Ovary (tissue), 9 donors: ENCODE measurements around the gene NECAB2. TPM values are rescaled to one million over a fixed set of nuclear protein-coding genes. Genes with fewer than 3 reads are reported as not detected.

Source experiments
- DNase-seq, 5 donors: peaks; one replicate each; pipeline ENCODE4 v3.0.0-alpha.2; 2019 to 2020
- H3K27ac ChIP-seq, 2 donors: fragments of 200-600 bp; one replicate each; pipeline versions ENCODE4 v1.5.1 to v1.8.0; 2019 to 2022
- H3K27me3 ChIP-seq: fragments of 200-600 bp; one replicate; pipeline ENCODE4 v1.8.0; 2022
- H3K36me3 ChIP-seq: fragments of 200-600 bp; sonication (generic); one replicate; pipeline ENCODE4 v1.5.1; 2019
- H3K4me1 ChIP-seq: one replicate; pipeline ENCODE4 v1.8.1; 2013; ENCODE audit warnings: mild to moderate bottlenecking, moderate library complexity; ENCODE audit not compliant: insufficient read depth
- H3K4me3 ChIP-seq: fragments of 200-600 bp; sonication (generic); one replicate; pipeline ENCODE4 v1.5.1; 2017
- H3K9me3 ChIP-seq, 2 donors: fragments of 200-600 bp in 1 of 2; sonication (generic) in 1 of 2; one replicate each; pipeline versions ENCODE4 v1.5.1 to v1.8.1; 2013 to 2019; ENCODE audit warnings: mild to moderate bottlenecking in 1 of 2, moderate library complexity in 1 of 2
- EP300 ChIP-seq: sonication (generic); formaldehyde crosslinking; IDR thresholded peaks from one replicate; pipeline ENCODE4 v1.6.1; 2017; ENCODE audit warnings: antibody characterized with exemption
- POLR2A ChIP-seq: fragments of 450-650 bp; IDR thresholded peaks from one replicate; pipeline ENCODE4 v1.6.1; 2017; ENCODE audit warnings: antibody characterized with exemption, mild to moderate bottlenecking, moderate library complexity
- WGBS, 3 donors: extraction: QIAGEN DNeasy Blood & Tissue Kit in 1 of 3; methylation state at CpG; one replicate each; pipeline versions ENCODE4 v1.1.5 to v1.1.7; 2013 to 2017; 5-methylcytosine and 5-hydroxymethylcytosine counted together
- intact Hi-C, 4 donors: fragments of 100-400 bp; cut with DNase I; formaldehyde crosslinking; loops; one replicate each; pipeline versions ENCODE4 v1.11.0 to v1.15.1; 2022 to 2023
- polyA plus RNA-seq, 2 donors: library from polyadenylated mRNA; stranded (reverse); fragments of 200-250 nt in 1 of 2; fragments of 350-450 nt in 1 of 2; fragmentation: Illumina TruSeq in 1 of 2; extraction: RNeasy Lipid Tissue Mini Kit (QIAGEN cat#74804) in 1 of 2; gene quantifications; one replicate each; pipeline ENCODE4 v1.2.3, GENCODE V29; 2013 to 2014
- total RNA-seq, 7 donors: library from RNA; depleted of rRNA in 2 of 7; stranded (reverse); fragments of >200 nt in 2 of 7; fragmentation: NEBNext Ultra II Directional in 3 of 7; extraction: Animal tissue kit (Norgen Biotek cat#: 25700) in 3 of 7; gene quantifications; one replicate each; pipeline versions ENCODE4 v1.1.0 to v1.2.4, GENCODE V29; 2016 to 2023
- TF ChIP-seq, protein P1 (sequence below), 3 donors: fragments of 450-650 bp in 2 of 3; fragments of 200-600 bp in 1 of 3; IDR thresholded peaks; one replicate each; pipeline versions ENCODE4 v1.5.1 to v1.8.0; 2016 to 2022; ENCODE audit warnings: antibody characterized with exemption in 3 of 3, mild to moderate bottlenecking in 1 of 3
- donor health status: DM: no; HTN: no; CAD: no; lungs with moderate emphysema.
- donor health status: DM: no; HTN: no; CAD: no.
- donor health status: Bipolar disorder and iron deficiency.
- donor health status: DM: yes; HTN: yes; CAD: no.
- donor health status: DM: no; HTN: no; CAD: no.
- donor health status: DM: yes; HTN: yes; CAD: no.

The NECAB2 gene
- total and polyA plus RNA-seq, 9 donors: 0.20 to 1.6 (median 0.50) TPM; not detected in 4

DNA sequence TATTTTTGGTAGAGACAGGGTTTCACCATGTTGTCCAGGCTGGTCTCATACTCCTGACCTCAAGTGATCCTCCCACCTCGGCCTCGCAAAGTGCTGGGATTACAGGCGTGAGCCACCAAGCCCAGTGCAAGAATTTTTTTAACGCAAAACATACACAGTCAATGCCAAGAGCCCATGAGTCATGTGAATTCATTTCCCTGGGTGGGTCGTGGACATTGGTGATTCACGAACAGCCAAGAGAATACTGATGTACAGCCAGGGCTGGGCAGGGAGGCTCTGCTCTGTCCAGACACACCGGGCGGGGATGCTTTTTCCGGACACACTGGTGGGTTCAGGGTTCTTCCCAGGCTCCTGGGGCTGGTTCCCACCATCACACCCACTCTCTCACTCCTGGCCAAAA lies 56.8 kb downstream of the NECAB2 start:
- TF ChIP-seq EP300: no peak
- TF ChIP-seq, protein P1, sequence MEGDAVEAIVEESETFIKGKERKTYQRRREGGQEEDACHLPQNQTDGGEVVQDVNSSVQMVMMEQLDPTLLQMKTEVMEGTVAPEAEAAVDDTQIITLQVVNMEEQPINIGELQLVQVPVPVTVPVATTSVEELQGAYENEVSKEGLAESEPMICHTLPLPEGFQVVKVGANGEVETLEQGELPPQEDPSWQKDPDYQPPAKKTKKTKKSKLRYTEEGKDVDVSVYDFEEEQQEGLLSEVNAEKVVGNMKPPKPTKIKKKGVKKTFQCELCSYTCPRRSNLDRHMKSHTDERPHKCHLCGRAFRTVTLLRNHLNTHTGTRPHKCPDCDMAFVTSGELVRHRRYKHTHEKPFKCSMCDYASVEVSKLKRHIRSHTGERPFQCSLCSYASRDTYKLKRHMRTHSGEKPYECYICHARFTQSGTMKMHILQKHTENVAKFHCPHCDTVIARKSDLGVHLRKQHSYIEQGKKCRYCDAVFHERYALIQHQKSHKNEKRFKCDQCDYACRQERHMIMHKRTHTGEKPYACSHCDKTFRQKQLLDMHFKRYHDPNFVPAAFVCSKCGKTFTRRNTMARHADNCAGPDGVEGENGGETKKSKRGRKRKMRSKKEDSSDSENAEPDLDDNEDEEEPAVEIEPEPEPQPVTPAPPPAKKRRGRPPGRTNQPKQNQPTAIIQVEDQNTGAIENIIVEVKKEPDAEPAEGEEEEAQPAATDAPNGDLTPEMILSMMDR (IDR thresholded peaks at IDR 0.05): no peak
- no peak for TF ChIP-seq POLR2A
- no peaks in the 10 kb centered on the region for H3K36me3 ChIP-seq
- intact Hi-C loops: no loop called here
- H3K27ac ChIP-seq: no peak overlapping the region
- H3K9me3 ChIP-seq: peaks cover 0 to 8% of the 10 kb centered on the region in 2 donors
- no peaks in the 10 kb centered on the region for H3K4me1 ChIP-seq
- no peaks in the 10 kb centered on the region for H3K27me3 ChIP-seq
- H3K4me3 ChIP-seq: no peak overlapping the region
- 67 to 75% (median 69%) methylated on average over 9 of the region's 9 CpGs for WGBS, 3 donors
- no peak for DNase-seq

DNA sequence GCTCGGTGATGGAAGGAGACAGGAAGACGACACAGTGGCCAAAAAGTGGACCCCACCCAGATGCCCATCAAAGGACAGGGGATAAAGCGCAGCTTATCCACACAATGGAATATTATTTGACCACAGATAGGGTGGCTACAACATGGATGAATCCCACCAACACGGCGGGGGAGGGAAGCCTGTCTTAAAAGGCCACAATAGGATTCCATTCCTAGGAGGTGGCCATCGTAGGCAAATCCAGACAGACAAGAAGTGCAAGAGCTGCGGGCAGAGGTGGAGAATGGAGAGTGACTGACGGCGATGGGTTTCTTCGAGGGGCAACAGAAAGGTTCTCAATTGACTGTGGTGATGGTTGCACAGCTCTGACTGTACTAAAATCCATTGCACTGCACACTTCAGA lies 58.6 kb downstream of the NECAB2 start:
- no peak overlapping the region for H3K27ac ChIP-seq
- 88 to 93% (median 89%) methylated on average over 10 of the region's 10 CpGs for WGBS, 3 donors
- H3K36me3 ChIP-seq: no peaks in the 10 kb centered on the region
- no peak for DNase-seq
- no peak for TF ChIP-seq POLR2A
- TF ChIP-seq, protein P1 (IDR thresholded peaks at IDR 0.05): no peak
- TF ChIP-seq EP300: no peak
- no peaks in the 10 kb centered on the region for H3K27me3 ChIP-seq
- peaks cover 0 to 7% of the 10 kb centered on the region in 2 donors for H3K9me3 ChIP-seq
- H3K4me1 ChIP-seq: no peaks in the 10 kb centered on the region
- no peak overlapping the region for H3K4me3 ChIP-seq
- intact Hi-C loops: no loop called here

DNA sequence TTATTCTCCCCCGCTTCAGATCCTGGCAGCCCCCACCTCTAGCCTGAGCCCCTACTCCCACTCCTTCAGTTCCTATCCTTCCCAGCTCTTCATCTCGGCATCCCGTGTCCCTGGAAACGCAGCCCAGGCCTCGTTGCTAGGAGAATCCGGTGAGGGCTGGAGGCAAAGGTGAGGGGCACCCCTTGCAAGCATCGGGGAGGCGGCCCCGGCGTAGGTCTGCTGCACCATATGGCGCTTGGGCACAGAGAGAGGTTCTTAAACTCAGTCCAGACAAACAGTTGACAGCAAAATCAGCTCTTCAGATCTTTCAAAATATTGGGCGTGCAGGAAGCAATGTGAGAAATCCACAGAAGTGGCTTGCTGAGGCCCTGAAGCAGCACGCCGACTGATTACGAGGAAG lies 59.6 kb downstream of the NECAB2 start:
- Histone ChIP-seq H3K9me3 (no peaks in the 10 kb centered on the region), H3K27me3 (no peaks in the 10 kb centered on the region), H3K36me3 (no peaks in the 10 kb centered on the region), H3K4me3 (no peak overlapping the region), H3K4me1 (no peaks in the 10 kb centered on the region), H3K27ac (no peak overlapping the region)
- no peak for DNase-seq
- WGBS, 3 donors: 40 to 47% (median 40%) methylated on average over 15 of the region's 15 CpGs
- intact Hi-C loops: no loop called here
- TF ChIP-seq EP300 (no peak), POLR2A (no peak)
- TF ChIP-seq, protein P1 (IDR thresholded peaks at IDR 0.05): no peak

DNA sequence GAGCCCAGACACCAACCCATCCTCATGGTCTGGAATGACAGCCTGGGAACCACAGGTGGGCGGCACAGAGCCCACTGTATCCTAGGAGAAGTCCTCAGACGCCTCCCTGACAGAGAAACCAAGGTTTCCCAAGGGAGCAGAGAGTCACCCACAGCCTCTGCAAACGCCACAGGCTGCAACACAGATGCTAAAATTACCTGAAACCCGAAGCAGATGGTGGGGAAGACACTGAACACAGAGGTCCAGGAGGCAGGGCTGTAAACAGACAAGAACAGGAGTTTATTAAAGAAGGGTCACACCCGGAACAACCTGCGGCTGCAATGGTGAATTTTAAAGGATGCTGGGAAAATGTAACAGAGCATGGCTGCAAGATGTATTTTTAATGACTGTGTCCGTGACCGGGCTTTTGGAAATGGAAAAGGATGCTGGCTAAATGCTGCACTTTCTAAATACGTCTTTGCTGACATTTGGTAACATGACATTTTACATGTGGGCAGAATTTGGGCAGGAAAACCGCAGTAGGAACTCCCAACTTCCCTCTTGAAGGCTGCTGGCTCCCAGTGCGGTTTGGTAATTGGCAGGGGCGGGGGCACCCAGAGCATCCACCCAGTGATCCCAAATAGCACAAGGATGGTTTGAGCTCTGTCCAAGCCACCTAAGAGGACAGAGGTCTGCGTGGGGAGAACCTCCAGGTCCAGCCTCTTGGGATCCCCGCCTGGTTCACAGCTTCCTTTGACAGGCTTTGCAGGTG lies 61.4 kb downstream of the NECAB2 start:
- no peak for DNase-seq
- Histone ChIP-seq H3K27ac (no peak overlapping the region), H3K4me3 (no peak overlapping the region), H3K9me3 (no peaks in the 10 kb centered on the region), H3K27me3 (no peaks in the 10 kb centered on the region), H3K36me3 (no peaks in the 10 kb centered on the region), H3K4me1 (no peaks in the 10 kb centered on the region)
- intact Hi-C loops: no loop called here
- WGBS, 3 donors: 77 to 83% (median 80%) methylated on average over 14 of the region's 14 CpGs
- TF ChIP-seq POLR2A (no peak), EP300 (no peak)
- TF ChIP-seq, protein P1 (IDR thresholded peaks at IDR 0.05): no peak
